ENCODE results near the gene PLIN5. TPM values are rescaled to one million over a fixed set of nuclear protein-coding genes. Genes with fewer than 3 reads are reported as not detected.

The PLIN5 gene
- total RNA-seq, 1 experiment from 2014 or later: 3.9 TPM

- H4K91ac ChIP-seq (ENCODE audit: insufficient read length, low read depth, low read length): no peak overlapping the region
- no peak overlapping the region for H3K27ac Mint-ChIP-seq
- no peak overlapping the region for H3K56ac ChIP-seq (ENCODE audit: insufficient read length, low read depth, low read length)
- H4K5ac ChIP-seq (ENCODE audit: insufficient read length, low read depth, low read length): no peak overlapping the region
- H3K4ac ChIP-seq (ENCODE audit: low read depth, low read length): no peak overlapping the region
- DNase-seq: no peak
- peaks cover 3% of the 10 kb centered on the region for H3K23me2 ChIP-seq (ENCODE audit: insufficient read length, low read depth, low read length, poor library complexity, severe bottlenecking)
- no peak overlapping the region for H2BK120ac ChIP-seq (ENCODE audit: low read depth, low read length, poor library complexity, severe bottlenecking)
- H3K79me1 ChIP-seq (ENCODE audit: insufficient read depth, low read depth, low read length, poor library complexity, severe bottlenecking): no peaks in the 10 kb centered on the region
- no peak overlapping the region for H2AK5ac ChIP-seq (ENCODE audit: insufficient read length, low read length)
- H3K9me3 Mint-ChIP-seq: no peaks in the 10 kb centered on the region; a peak in 1 of 5 replicates
- no peak overlapping the region for H2AFZ ChIP-seq (ENCODE audit: low read length)
- no peak overlapping the region for H3K4me3 Mint-ChIP-seq
- H2BK20ac ChIP-seq (ENCODE audit: low read depth, low read length, poor library complexity, severe bottlenecking): no peak overlapping the region
- H3K4me2 ChIP-seq (ENCODE audit: insufficient read depth, insufficient read length, low read length): no peak overlapping the region
- H3K79me2 ChIP-seq (ENCODE audit: insufficient read depth, low read length): no peaks in the 10 kb centered on the region
- H3K4me1 ChIP-seq (ENCODE audit: insufficient read depth, low read length): no peaks in the 10 kb centered on the region
- H4K20me1 ChIP-seq (ENCODE audit: control insufficient read depth, insufficient read depth, insufficient read length): no peaks in the 10 kb centered on the region
- H2BK12ac ChIP-seq (ENCODE audit: insufficient read length, low read depth, low read length): no peak overlapping the region
- H2BK15ac ChIP-seq (ENCODE audit: low read depth, low read length): no peak overlapping the region
- H3K23ac ChIP-seq (ENCODE audit: insufficient read length, low read depth, low read length): no peak overlapping the region
- H3K27me3 Mint-ChIP-seq (ENCODE audit: low read depth): peaks cover 55% of the 10 kb centered on the region
- peaks cover 0 to 2% of the 10 kb centered on the region in 2 experiments; a peak in 1 of 4 replicates for H3K4me1 Mint-ChIP-seq
- H3K14ac ChIP-seq (ENCODE audit: insufficient read depth, low read length): no peak overlapping the region; the same call in 1 of the 2 replicates
- no peak overlapping the region for H3K18ac ChIP-seq (ENCODE audit: insufficient read length, low read depth, low read length)
- H3T11ph ChIP-seq (ENCODE audit: low read length): no peak overlapping the region
- no peak overlapping the region for H2BK5ac ChIP-seq (ENCODE audit: insufficient read length, low read length)
- no CpG with 5 or more reads among the region's 14 CpGs for WGBS (ENCODE audit: extremely low coverage, insufficient read length, low lambda C conversion rate)
- TF ChIP-seq, protein P1, sequence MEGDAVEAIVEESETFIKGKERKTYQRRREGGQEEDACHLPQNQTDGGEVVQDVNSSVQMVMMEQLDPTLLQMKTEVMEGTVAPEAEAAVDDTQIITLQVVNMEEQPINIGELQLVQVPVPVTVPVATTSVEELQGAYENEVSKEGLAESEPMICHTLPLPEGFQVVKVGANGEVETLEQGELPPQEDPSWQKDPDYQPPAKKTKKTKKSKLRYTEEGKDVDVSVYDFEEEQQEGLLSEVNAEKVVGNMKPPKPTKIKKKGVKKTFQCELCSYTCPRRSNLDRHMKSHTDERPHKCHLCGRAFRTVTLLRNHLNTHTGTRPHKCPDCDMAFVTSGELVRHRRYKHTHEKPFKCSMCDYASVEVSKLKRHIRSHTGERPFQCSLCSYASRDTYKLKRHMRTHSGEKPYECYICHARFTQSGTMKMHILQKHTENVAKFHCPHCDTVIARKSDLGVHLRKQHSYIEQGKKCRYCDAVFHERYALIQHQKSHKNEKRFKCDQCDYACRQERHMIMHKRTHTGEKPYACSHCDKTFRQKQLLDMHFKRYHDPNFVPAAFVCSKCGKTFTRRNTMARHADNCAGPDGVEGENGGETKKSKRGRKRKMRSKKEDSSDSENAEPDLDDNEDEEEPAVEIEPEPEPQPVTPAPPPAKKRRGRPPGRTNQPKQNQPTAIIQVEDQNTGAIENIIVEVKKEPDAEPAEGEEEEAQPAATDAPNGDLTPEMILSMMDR (conservative IDR thresholded peaks at IDR 0.05): no peak
- no peaks in the 10 kb centered on the region for H3K9me3 ChIP-seq (ENCODE audit: control insufficient read depth, low read depth, low read length)
- no peaks in the 10 kb centered on the region for H3K36me3 Mint-ChIP-seq (ENCODE audit: insufficient read depth in 1 of 3, low read depth in 3 of 3)
- no peak overlapping the region for H4K8ac ChIP-seq (replicated peaks; ENCODE audit: insufficient read length, low read depth, low read length)
- no peak overlapping the region for H3K9ac ChIP-seq (ENCODE audit: extremely low read depth, insufficient read length, low read length)
- H3K27me3 ChIP-seq (ENCODE audit: insufficient read depth, low read length): no peaks in the 10 kb centered on the region; the same call in 1 of the 2 replicates
- no peak overlapping the region for H3K27ac ChIP-seq (ENCODE audit: insufficient read length, low read depth, low read length)
These were observed 5.0 kb downstream of the PLIN5 start for GRCh38 chr19:4529924-4530522.
